Osteoblast (primary cell): ENCODE results near the gene G3BP2. TPM values are rescaled to one million over a fixed set of nuclear protein-coding genes. Genes with fewer than 3 reads are reported as not detected.

Experiments used
- DNase-seq: peaks from one replicate; pipeline ENCODE4 v3.0.0; 2011; ENCODE audit warnings: low spot score, mixed read lengths; ENCODE audit not compliant: insufficient read length; ENCODE audit errors: missing footprints
- H2AFZ ChIP-seq: 2 replicates; pipeline ENCODE4 v1.6.0; 2011; ENCODE audit warnings: mild to moderate bottlenecking, low read length
- H3K27ac ChIP-seq: 2 replicates; pipeline ENCODE4 v1.5.1; 2011; ENCODE audit warnings: mild to moderate bottlenecking, low read depth, low read length, moderate library complexity
- H3K27me3 ChIP-seq: 2 replicates; pipeline ENCODE4 v1.6.0; 2012; ENCODE audit warnings: mild to moderate bottlenecking, control low read depth, inconsistent platforms, low read length, moderate library complexity; ENCODE audit not compliant: insufficient read depth
- H3K36me3 ChIP-seq: 2 replicates; pipeline ENCODE4 v1.5.1; 2011; ENCODE audit warnings: mild to moderate bottlenecking, low read length, control low read depth, moderate library complexity; ENCODE audit not compliant: insufficient read depth
- H3K4me1 ChIP-seq: 2 replicates; pipeline ENCODE4 v1.5.1; 2011; ENCODE audit warnings: mild to moderate bottlenecking, low read length, control low read depth, moderate library complexity; ENCODE audit not compliant: insufficient read depth
- H3K4me2 ChIP-seq: 2 replicates; pipeline ENCODE4 v1.6.0; 2011; ENCODE audit warnings: mild to moderate bottlenecking, low read length; ENCODE audit not compliant: insufficient read depth
- H3K4me3 ChIP-seq: fragments of 200-600 bp; sonication (generic); 3 replicates; pipeline ENCODE4 v1.5.1; 2012; ENCODE audit warnings: mild to moderate bottlenecking, low read length, inconsistent platforms; ENCODE audit not compliant: insufficient read depth
- H3K79me2 ChIP-seq: 2 replicates; pipeline ENCODE4 v1.6.0; 2012; ENCODE audit warnings: mild to moderate bottlenecking, low read length, control low read depth, inconsistent platforms; ENCODE audit not compliant: insufficient read depth
- H3K9me3 ChIP-seq: 2 replicates; pipeline ENCODE4 v1.5.1; 2011; ENCODE audit warnings: low read depth, low read length, control low read depth
- H4K20me1 ChIP-seq: 2 replicates; pipeline ENCODE4 v1.6.0; 2012; ENCODE audit warnings: mild to moderate bottlenecking, low read length, control low read depth; ENCODE audit not compliant: insufficient read depth
- CTCF ChIP-seq: IDR thresholded peaks from 2 replicates; pipeline ENCODE4 v1.5.1; 2011; ENCODE audit warnings: mild to moderate bottlenecking, low read depth, low read length, moderate library complexity; ENCODE audit errors: extremely low read depth
- total RNA-seq: library from RNA; depleted of rRNA; stranded (reverse); fragments of >200 nt; gene quantifications from 2 replicates; pipeline ENCODE4 v1.2.3, GENCODE V29; 2012

The G3BP2 gene
- total RNA-seq, 1 donor: 171 TPM

DNA sequence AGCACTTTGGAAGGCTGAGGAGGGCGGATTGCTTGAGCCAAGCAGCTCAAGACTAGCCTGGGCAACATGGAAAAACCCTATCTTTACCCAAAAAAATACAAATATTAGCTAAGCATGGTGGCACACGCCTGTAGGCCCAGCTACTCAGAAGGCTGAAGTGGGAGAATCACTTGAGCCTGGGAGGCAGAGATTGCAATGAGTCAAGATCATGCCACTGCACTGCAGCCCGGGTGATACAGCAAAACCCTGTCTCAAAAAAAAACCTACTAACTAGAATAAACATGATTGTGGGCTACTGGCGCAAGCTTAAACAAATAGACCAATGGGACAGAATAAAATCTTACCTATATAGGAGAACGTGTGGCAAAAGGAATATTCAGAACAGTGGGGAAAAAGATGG is 50.2 kb downstream of the G3BP2 start:
- Histone ChIP-seq H2AFZ (no peak overlapping the region), H3K27me3 (no peaks in the 10 kb centered on the region), H3K4me3 (no peak overlapping the region), H3K79me2 (no peaks in the 10 kb centered on the region), H3K27ac (no peak overlapping the region), H4K20me1 (no peaks in the 10 kb centered on the region), H3K4me1 (no peaks in the 10 kb centered on the region), H3K9me3 (no peaks in the 10 kb centered on the region), H3K36me3 (no peaks in the 10 kb centered on the region), H3K4me2 (no peak overlapping the region)
- no peak for TF ChIP-seq CTCF
- no peak for DNase-seq

DNA sequence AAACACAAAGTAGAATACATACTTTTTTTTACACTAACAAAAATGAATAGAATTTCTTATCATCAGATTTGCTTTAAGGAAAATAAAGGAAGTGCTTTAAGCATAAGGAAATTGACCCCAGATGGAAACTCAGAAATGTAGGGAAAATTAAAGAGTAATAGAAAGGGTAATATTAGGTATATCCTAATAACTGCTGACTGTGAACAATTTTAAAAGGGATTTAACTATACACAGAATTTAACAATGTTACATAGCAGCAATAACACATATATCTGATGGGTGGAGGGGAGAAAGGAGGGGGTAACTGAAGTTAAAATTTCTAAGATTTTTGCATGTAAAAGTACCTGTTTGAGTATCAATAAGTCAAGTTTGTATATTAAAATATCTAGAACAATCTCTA is 51.5 kb downstream of the G3BP2 start:
- no peaks in the 10 kb centered on the region for H3K36me3 ChIP-seq
- no peak overlapping the region for H3K27ac ChIP-seq
- H3K4me1 ChIP-seq: no peaks in the 10 kb centered on the region
- H3K79me2 ChIP-seq: no peaks in the 10 kb centered on the region
- no peaks in the 10 kb centered on the region for H4K20me1 ChIP-seq
- H3K9me3 ChIP-seq: no peaks in the 10 kb centered on the region
- no peak overlapping the region for H2AFZ ChIP-seq
- DNase-seq: no peak
- no peak overlapping the region for H3K4me3 ChIP-seq
- H3K27me3 ChIP-seq: no peaks in the 10 kb centered on the region
- TF ChIP-seq CTCF: no peak
- H3K4me2 ChIP-seq: no peak overlapping the region

GRCh38 chr4:75612306-75612705 is 60.9 kb downstream of the G3BP2 start:
- H3K27ac ChIP-seq: no peak overlapping the region
- H4K20me1 ChIP-seq: no peaks in the 10 kb centered on the region
- H3K4me2 ChIP-seq: no peak overlapping the region
- no peak overlapping the region for H2AFZ ChIP-seq
- H3K79me2 ChIP-seq: no peaks in the 10 kb centered on the region
- no peak for DNase-seq
- H3K4me1 ChIP-seq: no peaks in the 10 kb centered on the region
- no peaks in the 10 kb centered on the region for H3K27me3 ChIP-seq
- H3K9me3 ChIP-seq: no peaks in the 10 kb centered on the region
- H3K36me3 ChIP-seq: no peaks in the 10 kb centered on the region
- TF ChIP-seq CTCF: no peak
- no peak overlapping the region for H3K4me3 ChIP-seq

- TF ChIP-seq CTCF: no peak
- Histone ChIP-seq H4K20me1 (no peaks in the 10 kb centered on the region), H3K27me3 (no peaks in the 10 kb centered on the region), H3K4me1 (no peaks in the 10 kb centered on the region), H2AFZ (no peak overlapping the region), H3K4me3 (no peak overlapping the region), H3K79me2 (no peaks in the 10 kb centered on the region), H3K27ac (no peak overlapping the region), H3K9me3 (no peaks in the 10 kb centered on the region), H3K36me3 (no peaks in the 10 kb centered on the region), H3K4me2 (no peak overlapping the region)
- no peak for DNase-seq
Measured at GRCh38 chr4:75605928-75606327, 67.3 kb downstream of the G3BP2 start.
